ENCODE measurements around the gene SMTN.
"Not testable (repeated sequence)": the region's sequence is repeated elsewhere in the genome, so short reads cannot be mapped to it uniquely, and the experiment has no call there.

Gene SMTN

GRCh38 chr22:31073545-31074145 is 7.5 kb upstream of the SMTN start:
- DNase-seq = not testable (repeated sequence)

- DNase-seq = no peak
Observed at GRCh38 chr22:31075961-31076360, 5.2 kb upstream of the SMTN start.

GRCh38 chr22:31077681-31078080 is 3.4 kb upstream of the SMTN start:
- no peak for DNase-seq

- not testable (repeated sequence) for DNase-seq
Observed at GRCh38 chr22:31078389-31078788, 2.7 kb upstream of the SMTN start.

GRCh38 chr22:31079095-31079642 is 1.9 kb upstream of the SMTN start:
- DNase-seq = no peak

GRCh38 chr22:31080164-31080847 is 812 bp upstream of the SMTN start:
- DNase-seq = no peak

- no peak for DNase-seq
Observed at GRCh38 chr22:31081963-31082605, 966 bp downstream of the SMTN start.

GRCh38 chr22:31082606-31083376 is 1.7 kb downstream of the SMTN start:
- peak; percentile 91 for DNase-seq

- DNase-seq = no peak
Observed at GRCh38 chr22:31083377-31083768, 2.3 kb downstream of the SMTN start.

GRCh38 chr22:31083923-31084810 is 3.0 kb downstream of the SMTN start:
- no peak for DNase-seq

- peak; percentile 82 for DNase-seq
Observed at GRCh38 chr22:31084811-31085492, 3.8 kb downstream of the SMTN start.

GRCh38 chr22:31085493-31085824 is 4.3 kb downstream of the SMTN start:
- peak; percentile 84 for DNase-seq

GRCh38 chr22:31085928-31086327 is 4.8 kb downstream of the SMTN start:
- no peak for DNase-seq

- no peak for DNase-seq
Observed at GRCh38 chr22:31086703-31087330, 5.7 kb downstream of the SMTN start.

GRCh38 chr22:31087744-31088215 is 6.7 kb downstream of the SMTN start:
- no peak for DNase-seq

- DNase-seq = peak; percentile 53
Observed at GRCh38 chr22:31088233-31088986, 7.3 kb downstream of the SMTN start.

GRCh38 chr22:31089160-31090100 is 8.3 kb downstream of the SMTN start:
- peak; percentile 74 for DNase-seq

GRCh38 chr22:31090217-31091085 is 9.3 kb downstream of the SMTN start:
- DNase-seq = no peak
